Thyroid gland (tissue), 4 donors: Measurements from ENCODE around the gene PTPRB.

ENCODE experiments used
- POLR2A ChIP-seq, 2 donors: fragments of 450-650 bp; IDR thresholded peaks; one replicate each; pipeline ENCODE4 v1.6.1; 2017; ENCODE audit warnings: antibody characterized with exemption in 2 of 2, mild to moderate bottlenecking in 2 of 2, moderate library complexity in 1 of 2
- TF ChIP-seq, protein P1 (sequence below), 6 experiments: fragments of 200-600 bp in 3 of 6; fragments of 450-650 bp in 3 of 6; sonication (generic) in 3 of 6; IDR thresholded peaks; one replicate each; pipeline ENCODE4 v1.5.1; 2016 to 2019; ENCODE audit warnings: antibody characterized with exemption in 6 of 6, mild to moderate bottlenecking in 2 of 6, inconsistent platforms in 1 of 6, moderate library complexity in 1 of 6

DNA sequence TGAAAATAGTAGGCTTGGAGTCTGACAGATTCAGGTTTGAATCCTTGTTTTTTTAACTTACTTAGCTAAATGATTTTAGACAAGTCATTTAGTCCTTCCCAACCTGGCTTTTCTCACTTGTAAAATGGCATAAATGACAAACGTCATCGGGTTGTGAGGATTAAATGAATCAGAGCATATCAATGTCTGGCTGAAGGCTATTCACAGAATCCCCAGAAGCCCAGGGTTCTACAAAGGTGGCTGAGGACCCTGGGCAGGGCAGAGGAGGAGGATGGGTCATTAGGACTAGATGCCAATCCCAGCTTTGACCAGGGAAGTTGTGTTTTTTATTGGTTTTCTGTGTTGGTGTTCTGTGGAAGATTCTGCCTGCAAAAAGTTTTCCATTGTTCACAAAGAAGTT, 7.6 kb upstream of the PTPRB start:
- TF ChIP-seq, protein P1, sequence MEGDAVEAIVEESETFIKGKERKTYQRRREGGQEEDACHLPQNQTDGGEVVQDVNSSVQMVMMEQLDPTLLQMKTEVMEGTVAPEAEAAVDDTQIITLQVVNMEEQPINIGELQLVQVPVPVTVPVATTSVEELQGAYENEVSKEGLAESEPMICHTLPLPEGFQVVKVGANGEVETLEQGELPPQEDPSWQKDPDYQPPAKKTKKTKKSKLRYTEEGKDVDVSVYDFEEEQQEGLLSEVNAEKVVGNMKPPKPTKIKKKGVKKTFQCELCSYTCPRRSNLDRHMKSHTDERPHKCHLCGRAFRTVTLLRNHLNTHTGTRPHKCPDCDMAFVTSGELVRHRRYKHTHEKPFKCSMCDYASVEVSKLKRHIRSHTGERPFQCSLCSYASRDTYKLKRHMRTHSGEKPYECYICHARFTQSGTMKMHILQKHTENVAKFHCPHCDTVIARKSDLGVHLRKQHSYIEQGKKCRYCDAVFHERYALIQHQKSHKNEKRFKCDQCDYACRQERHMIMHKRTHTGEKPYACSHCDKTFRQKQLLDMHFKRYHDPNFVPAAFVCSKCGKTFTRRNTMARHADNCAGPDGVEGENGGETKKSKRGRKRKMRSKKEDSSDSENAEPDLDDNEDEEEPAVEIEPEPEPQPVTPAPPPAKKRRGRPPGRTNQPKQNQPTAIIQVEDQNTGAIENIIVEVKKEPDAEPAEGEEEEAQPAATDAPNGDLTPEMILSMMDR (IDR thresholded peaks at IDR 0.05), result no peak
- TF ChIP-seq POLR2A (IDR thresholded peaks at IDR 0.05), result no peak
